Measurements from ENCODE around the gene IMP4. TPM values are rescaled to one million over a fixed set of nuclear protein-coding genes. Genes with fewer than 3 reads are reported as not detected.

Gene IMP4
- total and polyA plus RNA-seq, 2 of the 4 experiments (the other 2 are of a cell fraction), result 154 to 169 TPM

- no peak for TF ChIP-seq ELK1 (IDR thresholded peaks at IDR 0.05; ENCODE audit: borderline replicate concordance, low read depth, low read length)
These were observed 38.4 kb downstream of the IMP4 start (continued) for GRCh38 chr2:130381145-130381544.

- no peak overlapping the region for H3K56ac ChIP-seq (ENCODE audit: extremely low read depth, insufficient read depth, low read length)
- intact Hi-C loops (cut with micrococcal nuclease), result no loop called here
- H3K9me3 ChIP-seq (ENCODE audit: control insufficient read depth, insufficient read depth, low read length), result no peaks in the 10 kb centered on the region
- H3K36me3 ChIP-seq (ENCODE audit: control insufficient read depth, insufficient read depth, low read length), result peaks cover 10% of the 10 kb centered on the region
- H3K27ac ChIP-seq (ENCODE audit: insufficient read depth, low read length), result no peak overlapping the region
- no peak overlapping the region for H3K14ac ChIP-seq (replicated peaks; ENCODE audit: low read depth, low read length)
- H4K5ac ChIP-seq (ENCODE audit: low read depth, low read length), result no peak overlapping the region
- H3K79me1 ChIP-seq (ENCODE audit: low read depth in 1 of 2, low read length in 2 of 2), result peaks cover 24 to 65% of the 10 kb centered on the region in 2 experiments
- ATAC-seq (ENCODE audit: low read depth), result no peak
- H3K9ac ChIP-seq (ENCODE audit: low read depth, low read length), result no peak overlapping the region
- no peak overlapping the region for H2AK5ac ChIP-seq (ENCODE audit: low read depth, low read length)
- no peak for TF ChIP-seq MXI1 (IDR thresholded peaks at IDR 0.05; ENCODE audit: borderline replicate concordance, low read depth, low read length)
- no peak overlapping the region for H3K4ac ChIP-seq (ENCODE audit: low read depth, low read length)
- no peak overlapping the region for H3K4me2 ChIP-seq (ENCODE audit: low read depth, low read length)
- 0 out of 2 replicates have a peak, but pooled peaks cover 2% of the 10 kb centered on the region for H3K4me1 ChIP-seq (ENCODE audit: control insufficient read depth, insufficient read depth, low read length)
- POLR2A ChIA-PET (ENCODE audit: unreplicated experiment), result no interaction called here
- dilution Hi-C loops (cut with HindIII; ENCODE audit: low sequenced_read_pairs, unreplicated experiment), result no loop called here
- no peak overlapping the region for H3K18ac ChIP-seq (ENCODE audit: low read depth, low read length)
- WGBS, 2 experiments (ENCODE audit: extremely low coverage in 2 of 2, insufficient read length in 1 of 2), result no CpG with 5 or more reads among the region's 4 CpGs
- H3K4me3 ChIP-seq (ENCODE audit: insufficient read depth, low read depth, low read length), result no peak overlapping the region
- DNase-seq, result no peak
- no TSS peak for BruUV-seq (replicated peaks)
- no peak overlapping the region for H3K23ac ChIP-seq (ENCODE audit: low read depth, low read length)
- H2BK20ac ChIP-seq (ENCODE audit: low read depth, low read length), result no peak overlapping the region
- no peak overlapping the region for H4K91ac ChIP-seq (ENCODE audit: insufficient read depth, low read depth, low read length)
- H2BK120ac ChIP-seq (ENCODE audit: low read depth, low read length), result no peak overlapping the region
- in situ Hi-C loops (cut with MboI; ENCODE audit: low sequenced_read_pairs), result no loop called here
- no peak overlapping the region for H2BK5ac ChIP-seq (ENCODE audit: low read depth, low read length, poor library complexity, severe bottlenecking)
- peaks cover 17% of the 10 kb centered on the region for H3K9me1 ChIP-seq (ENCODE audit: insufficient read depth, low read length)
- H4K8ac ChIP-seq (ENCODE audit: low read depth in 2 of 2, low read length in 2 of 2), result no peak overlapping the region
- no peak overlapping the region for H2BK15ac ChIP-seq (ENCODE audit: low read depth, low read length)
- H2AK9ac ChIP-seq (replicated peaks; ENCODE audit: low read depth, low read length, poor library complexity), result no peak overlapping the region
- CTCF ChIA-PET, result no interaction called here
- H2AFZ ChIP-seq (replicated peaks; ENCODE audit: low read length, poor library complexity), result no peak overlapping the region
- H3K27me3 ChIP-seq (ENCODE audit: control insufficient read depth, insufficient read depth, low read length), result no peaks in the 10 kb centered on the region
- peaks cover 3% of the 10 kb centered on the region for H4K20me1 ChIP-seq (ENCODE audit: insufficient read depth, low read length)
These were observed 38.9 kb downstream of the IMP4 start for GRCh38 chr2:130381619-130382018.
